HepG2 (cell line): ENCODE data around the gene SLC5A6. TPM values are rescaled to one million over a fixed set of nuclear protein-coding genes. Genes with fewer than 3 reads are reported as not detected.

Experiments
- ATF7-NPFF ChIP-seq: sonication (generic); formaldehyde crosslinking; IDR thresholded peaks from 2 replicates; pipeline ENCODE4 v1.8.1; 2023; ENCODE audit warnings: mild to moderate bottlenecking, low read depth, missing genetic modification reagents, moderate library complexity
- ETV6 ChIP-seq: sonication (generic); formaldehyde crosslinking; conservative IDR thresholded peaks from 2 replicates; pipeline ENCODE4 v1.4.0; 2020; ENCODE audit warnings: missing genetic modification reagents
- IRX3 ChIP-seq: sonication (generic); formaldehyde crosslinking; IDR thresholded peaks from 2 replicates; pipeline ENCODE4 v1.8.1; 2023; ENCODE audit warnings: mild to moderate bottlenecking, low read depth, missing genetic modification reagents, borderline replicate concordance
- JUN ChIP-seq: sonication (generic); formaldehyde crosslinking; IDR thresholded peaks from 2 replicates; pipeline ENCODE4 v1.4.0; 2020; ENCODE audit warnings: mild to moderate bottlenecking, missing genetic modification reagents
- JUND ChIP-seq: sonication (generic); formaldehyde crosslinking; IDR thresholded peaks from 2 replicates; pipeline ENCODE4 v1.8.0; 2022; ENCODE audit warnings: mild to moderate bottlenecking, missing genetic modification reagents
- NBN ChIP-seq: fragments of 450-650 bp; conservative IDR thresholded peaks from 2 replicates; pipeline ENCODE4 v1.6.1; 2017
- NRL ChIP-seq: sonication (generic); formaldehyde crosslinking; IDR thresholded peaks from 2 replicates; pipeline ENCODE4 v1.5.0; 2020; ENCODE audit warnings: missing genetic modification reagents, mild to moderate bottlenecking, moderate library complexity, borderline replicate concordance
- RAD51 ChIP-seq: fragments of 450-650 bp; IDR thresholded peaks from 2 replicates; pipeline ENCODE4 v1.6.1; 2016; ENCODE audit warnings: borderline replicate concordance
- ZFX ChIP-seq: sonication (generic); formaldehyde crosslinking; IDR thresholded peaks from 2 replicates; pipeline ENCODE4 v1.4.0; 2020; ENCODE audit warnings: mild to moderate bottlenecking, low read depth, missing genetic modification reagents, moderate library complexity
- ZNF234 ChIP-seq: sonication (generic); formaldehyde crosslinking; conservative IDR thresholded peaks from 2 replicates; pipeline ENCODE4 v1.5.1; 2020; ENCODE audit warnings: mild to moderate bottlenecking, missing genetic modification reagents
- ZNF253 ChIP-seq: sonication (generic); formaldehyde crosslinking; IDR thresholded peaks from 2 replicates; pipeline ENCODE4 v1.8.0; 2022; ENCODE audit warnings: mild to moderate bottlenecking, missing genetic modification reagents, borderline replicate concordance
- ZNF260 ChIP-seq: sonication (generic); formaldehyde crosslinking; IDR thresholded peaks from 2 replicates; pipeline ENCODE4 v1.4.0; 2020; ENCODE audit warnings: missing genetic modification reagents, low read depth, mild to moderate bottlenecking, borderline replicate concordance
- ZNF775 ChIP-seq: sonication (generic); formaldehyde crosslinking; IDR thresholded peaks from 2 replicates; pipeline ENCODE4 v1.4.0; 2020; ENCODE audit warnings: missing genetic modification reagents, mild to moderate bottlenecking, moderate library complexity, borderline replicate concordance
- polyA plus RNA-seq, 8 experiments: library from polyadenylated mRNA; depleted of rRNA in 3 of 8; stranded (reverse) in 7 of 8; unstranded in 1 of 8; fragments of >200 nt; fragmentation: Illumina TruSeq in 4 of 8; extraction: Trizol in 4 of 8; gene quantifications; 2 replicates each; pipeline versions ENCODE4 v1.2.1 to v1.2.3, GENCODE V29; 2011 to 2016; ENCODE audit warnings: low read depth in 4 of 8, missing spikeins in 1 of 8, mixed read lengths in 1 of 8; ENCODE audit not compliant: insufficient read depth in 1 of 8
- total RNA-seq, 5 experiments: library from RNA; depleted of rRNA; stranded (reverse); fragments of >200 nt; fragmentation: Illumina TruSeq; extraction: Trizol; gene quantifications; 2 replicates each; pipeline ENCODE4 v1.2.3, GENCODE V29; 2016; ENCODE audit warnings: low read depth in 1 of 5
- TF ChIP-seq, protein P1 (sequence below): sonication (generic); formaldehyde crosslinking; IDR thresholded peaks from 2 replicates; pipeline ENCODE4 v1.4.0; 2020; ENCODE audit warnings: mild to moderate bottlenecking, missing genetic modification reagents
- TF ChIP-seq, protein P2 (sequence below): sonication (generic); formaldehyde crosslinking; IDR thresholded peaks from 2 replicates; pipeline ENCODE4 v1.9.0; 2021; ENCODE audit warnings: missing genetic modification reagents, borderline replicate concordance
- TF ChIP-seq, protein P3 (sequence below): sonication (generic); formaldehyde crosslinking; IDR thresholded peaks from 2 replicates; pipeline ENCODE4 v1.5.0; 2020; ENCODE audit warnings: mild to moderate bottlenecking, missing genetic modification reagents, borderline replicate concordance
- TF ChIP-seq, protein P4 (sequence below): sonication (generic); formaldehyde crosslinking; IDR thresholded peaks from 2 replicates; pipeline ENCODE4 v1.8.0; 2022; ENCODE audit warnings: missing genetic modification reagents, mild to moderate bottlenecking, moderate library complexity, borderline replicate concordance

The SLC5A6 gene
- total and polyA plus RNA-seq, 2 of the 13 experiments (the other 11 are each of a cell fraction or from before 2014, with no cell fraction given) = 135 to 417 TPM

DNA sequence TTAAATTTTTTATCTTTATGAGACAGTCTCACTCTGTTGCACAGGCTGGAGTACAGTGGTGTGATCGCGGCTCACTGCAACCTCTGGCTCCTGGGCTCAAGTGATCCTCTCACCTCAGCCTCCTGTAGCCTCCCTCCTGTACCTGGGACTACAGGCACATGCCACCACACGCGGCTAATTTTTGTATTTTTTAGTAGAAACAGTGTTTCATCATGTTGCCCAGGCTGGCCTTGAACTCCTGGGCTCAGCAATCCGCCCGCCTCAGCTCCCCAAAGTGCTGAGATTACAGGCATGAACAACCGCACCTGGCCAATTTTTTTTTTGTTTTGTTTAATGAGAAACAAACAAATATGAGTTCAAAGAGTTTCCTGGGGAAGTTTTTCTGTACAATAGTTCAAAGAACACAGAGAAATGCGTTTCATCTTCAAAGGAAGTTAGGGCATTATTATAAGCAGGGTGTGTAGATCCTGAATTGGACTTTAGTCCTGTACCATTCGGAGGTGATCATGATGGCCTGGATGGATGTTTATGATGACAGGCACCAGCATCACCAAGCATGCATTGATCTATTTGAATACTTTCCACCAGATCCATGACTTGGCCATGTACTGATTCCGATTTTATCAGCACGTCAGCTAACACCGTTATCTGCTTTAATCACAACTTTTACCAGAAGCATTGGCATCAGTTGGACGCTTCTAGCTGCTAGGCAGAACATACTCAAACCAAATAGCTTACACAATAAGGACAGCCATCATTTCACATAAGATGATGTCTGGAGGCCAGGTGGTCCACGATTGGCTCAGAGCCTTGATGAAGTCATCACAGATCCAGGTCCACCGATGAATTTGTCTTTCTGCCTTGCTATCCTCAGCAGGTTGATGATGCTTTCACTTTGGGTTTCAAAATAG lies 34.4 kb downstream of the SLC5A6 start (continued):
- no peak for TF ChIP-seq NBN
- no peak for TF ChIP-seq ETV6
- no peak for TF ChIP-seq ZFX
- no peak; the same call in 1 of the 2 replicates for TF ChIP-seq JUN (CRISPR knock-in tag)
- TF ChIP-seq, protein P1, sequence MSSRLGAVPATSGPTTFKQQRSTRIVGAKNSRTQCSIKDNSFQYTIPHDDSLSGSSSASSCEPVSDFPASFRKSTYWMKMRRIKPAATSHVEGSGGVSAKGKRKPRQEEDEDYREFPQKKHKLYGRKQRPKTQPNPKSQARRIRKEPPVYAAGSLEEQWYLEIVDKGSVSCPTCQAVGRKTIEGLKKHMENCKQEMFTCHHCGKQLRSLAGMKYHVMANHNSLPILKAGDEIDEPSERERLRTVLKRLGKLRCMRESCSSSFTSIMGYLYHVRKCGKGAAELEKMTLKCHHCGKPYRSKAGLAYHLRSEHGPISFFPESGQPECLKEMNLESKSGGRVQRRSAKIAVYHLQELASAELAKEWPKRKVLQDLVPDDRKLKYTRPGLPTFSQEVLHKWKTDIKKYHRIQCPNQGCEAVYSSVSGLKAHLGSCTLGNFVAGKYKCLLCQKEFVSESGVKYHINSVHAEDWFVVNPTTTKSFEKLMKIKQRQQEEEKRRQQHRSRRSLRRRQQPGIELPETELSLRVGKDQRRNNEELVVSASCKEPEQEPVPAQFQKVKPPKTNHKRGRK (CRISPR knock-in tag) = no peak
- no peak for TF ChIP-seq RAD51
- TF ChIP-seq JUND (CRISPR knock-in tag) = no peak
- TF ChIP-seq ZNF260 = no peak
- peak; percentile 79; the same call in 1 of the 2 replicates for TF ChIP-seq NRL
- TF ChIP-seq, protein P2, sequence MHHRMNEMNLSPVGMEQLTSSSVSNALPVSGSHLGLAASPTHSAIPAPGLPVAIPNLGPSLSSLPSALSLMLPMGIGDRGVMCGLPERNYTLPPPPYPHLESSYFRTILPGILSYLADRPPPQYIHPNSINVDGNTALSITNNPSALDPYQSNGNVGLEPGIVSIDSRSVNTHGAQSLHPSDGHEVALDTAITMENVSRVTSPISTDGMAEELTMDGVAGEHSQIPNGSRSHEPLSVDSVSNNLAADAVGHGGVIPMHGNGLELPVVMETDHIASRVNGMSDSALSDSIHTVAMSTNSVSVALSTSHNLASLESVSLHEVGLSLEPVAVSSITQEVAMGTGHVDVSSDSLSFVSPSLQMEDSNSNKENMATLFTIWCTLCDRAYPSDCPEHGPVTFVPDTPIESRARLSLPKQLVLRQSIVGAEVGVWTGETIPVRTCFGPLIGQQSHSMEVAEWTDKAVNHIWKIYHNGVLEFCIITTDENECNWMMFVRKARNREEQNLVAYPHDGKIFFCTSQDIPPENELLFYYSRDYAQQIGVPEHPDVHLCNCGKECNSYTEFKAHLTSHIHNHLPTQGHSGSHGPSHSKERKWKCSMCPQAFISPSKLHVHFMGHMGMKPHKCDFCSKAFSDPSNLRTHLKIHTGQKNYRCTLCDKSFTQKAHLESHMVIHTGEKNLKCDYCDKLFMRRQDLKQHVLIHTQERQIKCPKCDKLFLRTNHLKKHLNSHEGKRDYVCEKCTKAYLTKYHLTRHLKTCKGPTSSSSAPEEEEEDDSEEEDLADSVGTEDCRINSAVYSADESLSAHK = no peak
- no peak for TF ChIP-seq ZNF253 (CRISPR knock-in tag)
- TF ChIP-seq ZNF234 (CRISPR knock-in tag) = no peak
- 0 out of 2 replicates have a peak, but pooled peaks have one; percentile 42 for TF ChIP-seq ZNF775 (CRISPR knock-in tag)
- TF ChIP-seq ATF7-NPFF (CRISPR knock-in tag) = no peak
- no peak for TF ChIP-seq IRX3 (CRISPR knock-in tag)
- TF ChIP-seq, protein P3, sequence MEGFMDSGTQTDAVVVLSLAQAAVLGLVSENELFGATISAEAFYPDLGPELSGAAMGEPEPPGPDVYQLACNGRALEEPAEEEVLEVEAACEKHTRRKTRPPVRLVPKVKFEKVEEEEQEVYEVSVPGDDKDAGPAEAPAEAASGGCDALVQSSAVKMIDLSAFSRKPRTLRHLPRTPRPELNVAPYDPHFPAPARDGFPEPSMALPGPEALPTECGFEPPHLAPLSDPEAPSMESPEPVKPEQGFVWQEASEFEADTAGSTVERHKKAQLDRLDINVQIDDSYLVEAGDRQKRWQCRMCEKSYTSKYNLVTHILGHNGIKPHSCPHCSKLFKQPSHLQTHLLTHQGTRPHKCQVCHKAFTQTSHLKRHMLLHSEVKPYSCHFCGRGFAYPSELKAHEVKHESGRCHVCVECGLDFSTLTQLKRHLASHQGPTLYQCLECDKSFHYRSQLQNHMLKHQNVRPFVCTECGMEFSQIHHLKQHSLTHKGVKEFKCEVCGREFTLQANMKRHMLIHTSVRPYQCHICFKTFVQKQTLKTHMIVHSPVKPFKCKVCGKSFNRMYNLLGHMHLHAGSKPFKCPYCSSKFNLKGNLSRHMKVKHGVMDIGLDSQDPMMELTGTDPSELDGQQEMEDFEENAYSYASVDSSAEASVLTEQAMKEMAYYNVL (CRISPR knock-in tag) = peak; percentile 90; the same call in 1 of the 2 replicates
- TF ChIP-seq, protein P4, sequence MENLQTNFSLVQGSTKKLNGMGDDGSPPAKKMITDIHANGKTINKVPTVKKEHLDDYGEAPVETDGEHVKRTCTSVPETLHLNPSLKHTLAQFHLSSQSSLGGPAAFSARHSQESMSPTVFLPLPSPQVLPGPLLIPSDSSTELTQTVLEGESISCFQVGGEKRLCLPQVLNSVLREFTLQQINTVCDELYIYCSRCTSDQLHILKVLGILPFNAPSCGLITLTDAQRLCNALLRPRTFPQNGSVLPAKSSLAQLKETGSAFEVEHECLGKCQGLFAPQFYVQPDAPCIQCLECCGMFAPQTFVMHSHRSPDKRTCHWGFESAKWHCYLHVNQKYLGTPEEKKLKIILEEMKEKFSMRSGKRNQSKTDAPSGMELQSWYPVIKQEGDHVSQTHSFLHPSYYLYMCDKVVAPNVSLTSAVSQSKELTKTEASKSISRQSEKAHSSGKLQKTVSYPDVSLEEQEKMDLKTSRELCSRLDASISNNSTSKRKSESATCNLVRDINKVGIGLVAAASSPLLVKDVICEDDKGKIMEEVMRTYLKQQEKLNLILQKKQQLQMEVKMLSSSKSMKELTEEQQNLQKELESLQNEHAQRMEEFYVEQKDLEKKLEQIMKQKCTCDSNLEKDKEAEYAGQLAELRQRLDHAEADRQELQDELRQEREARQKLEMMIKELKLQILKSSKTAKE = peak; percentile 79
